HG03060 (cell line): ENCODE data around the gene AK6.
"Not testable (repeated sequence)": the region's sequence is repeated elsewhere in the genome, so short reads cannot be mapped to it uniquely, and the experiment has no call there.

Experiments
- ATAC-seq: cut with Tn5 transposase; IDR thresholded peaks from one replicate; pipeline ENCODE4 v1.9.1; 2021; ENCODE audit warnings: low read depth, moderate number of reproducible peaks; ENCODE audit not compliant: unreplicated experiment

Gene AK6

GRCh38 chr5:69369340-69370121, at the start of gene AK6, which contains the start of the genes RAD17 and TAF9:
TSS of gene AK6 (minus strand) at chr5:69369520. CDS start at chr5:69369490, 30 bp downstream.
TSS of gene RAD17 (plus strand) at chr5:69369818. CDS start at chr5:69372209, 2,391 bp downstream.
TSS of gene TAF9 (minus strand) at chr5:69369520. CDS start at chr5:69365737, 3,783 bp downstream.
- peak; percentile 70 for ATAC-seq

GRCh38 chr5:69418554-69418953, 49.2 kb upstream of the AK6 start:
- no peak for ATAC-seq

GRCh38 chr5:69416699-69417098, 47.4 kb upstream of the AK6 start:
- no peak for ATAC-seq

- ATAC-seq: no peak
Observed at GRCh38 chr5:69416180-69416579, 46.9 kb upstream of the AK6 start.

GRCh38 chr5:69415584-69415958, 46.3 kb upstream of the AK6 start:
- no peak for ATAC-seq

- ATAC-seq: no peak
Observed at GRCh38 chr5:69414885-69415583, 45.7 kb upstream of the AK6 start, which contains the start of gene MARVELD2. TSS of gene MARVELD2 (plus strand) at chr5:69415116. CDS start at chr5:69419386, 4,270 bp downstream.

- no peak for ATAC-seq
Observed at GRCh38 chr5:69404659-69405330, 35.5 kb upstream of the AK6 start.

- no peak for ATAC-seq
Observed at GRCh38 chr5:69378376-69378775, 9.1 kb upstream of the AK6 start.

- peak; percentile 59 for ATAC-seq
Observed at GRCh38 chr5:69374911-69375446, 5.7 kb upstream of the AK6 start.

GRCh38 chr5:69372394-69372793, 3.1 kb upstream of the AK6 start:
- ATAC-seq: no peak

- ATAC-seq: not testable (repeated sequence)
Observed at GRCh38 chr5:69370335-69370734, 1.0 kb upstream of the AK6 start.

- peak; percentile 8 for ATAC-seq
Observed at GRCh38 chr5:69368458-69369339, 621 bp downstream of the AK6 start.

- ATAC-seq: no peak
Observed at GRCh38 chr5:69367697-69368279, 1.5 kb downstream of the AK6 start.

GRCh38 chr5:69364850-69365249, 4.5 kb downstream of the AK6 start:
- no peak for ATAC-seq

- ATAC-seq: no peak
Observed at GRCh38 chr5:69364414-69364813, 4.9 kb downstream of the AK6 start.

- ATAC-seq: no peak
Observed at GRCh38 chr5:69360442-69360841, 8.9 kb downstream of the AK6 start.

GRCh38 chr5:69359699-69360098, 9.6 kb downstream of the AK6 start:
- ATAC-seq: no peak

GRCh38 chr5:69350664-69351063, 18.7 kb downstream of the AK6 start:
- no peak for ATAC-seq

- ATAC-seq: no peak
Observed at GRCh38 chr5:69343083-69343482, 26.2 kb downstream of the AK6 start.
